Measurements from ENCODE around the gene SLC37A2. TPM values are rescaled to one million over a fixed set of nuclear protein-coding genes. Genes with fewer than 3 reads are reported as not detected.

Gene SLC37A2
- total RNA-seq, 2 donors from 2014 or later, result 1.0 to 1.3 TPM

GRCh38 chr11:125079878-125080530, 16.9 kb downstream of the SLC37A2 start:
- Histone ChIP-seq H3K27ac (ENCODE audit: low read depth, low read length) (no peak overlapping the region), H3K9ac (ENCODE audit: extremely low read depth, low read length, poor library complexity, severe bottlenecking) (no peak overlapping the region), H3K36me3 (ENCODE audit: control insufficient read depth, insufficient read depth, low read length) (no peaks in the 10 kb centered on the region), H3K27me3 (ENCODE audit: control insufficient read depth, insufficient read depth, low read length, poor library complexity, severe bottlenecking) (no peaks in the 10 kb centered on the region), H3K4me1 (ENCODE audit: control insufficient read depth, insufficient read depth, low read length) (no peaks in the 10 kb centered on the region), H3K9me3 (ENCODE audit: control insufficient read depth, low read length) (no peaks in the 10 kb centered on the region), H3K4me3 (ENCODE audit: low read length) (no peak overlapping the region)
- no peaks in the 10 kb centered on the region for H3K36me3 Mint-ChIP-seq (ENCODE audit: low read depth)
- peaks cover 8% of the 10 kb centered on the region for H3K27me3 Mint-ChIP-seq (ENCODE audit: insufficient read depth)
- H3K4me3 Mint-ChIP-seq, result no peak overlapping the region
- H3K27ac Mint-ChIP-seq, result no peak overlapping the region
- no peak for DNase-seq
- TF ChIP-seq CTCF (conservative IDR thresholded peaks at IDR 0.05), result no peak
- 97 to 98% methylated on average over 5 to 12 of the region's 12 CpGs for WGBS, 2 experiments (ENCODE audit: insufficient coverage in 1 of 2, insufficient read length in 1 of 2)
- H3K9me3 Mint-ChIP-seq, result no peaks in the 10 kb centered on the region
- H3K4me1 Mint-ChIP-seq, result peaks cover 2% of the 10 kb centered on the region

GRCh38 chr11:125080531-125080911, 17.4 kb downstream of the SLC37A2 start:
- Histone ChIP-seq H3K9me3 (ENCODE audit: control insufficient read depth, low read length) (no peaks in the 10 kb centered on the region), H3K4me3 (ENCODE audit: low read length) (no peak overlapping the region), H3K27me3 (ENCODE audit: control insufficient read depth, insufficient read depth, low read length, poor library complexity, severe bottlenecking) (no peaks in the 10 kb centered on the region), H3K36me3 (ENCODE audit: control insufficient read depth, insufficient read depth, low read length) (no peaks in the 10 kb centered on the region), H3K4me1 (ENCODE audit: control insufficient read depth, insufficient read depth, low read length) (no peaks in the 10 kb centered on the region), H3K9ac (ENCODE audit: extremely low read depth, low read length, poor library complexity, severe bottlenecking) (no peak overlapping the region), H3K27ac (ENCODE audit: low read depth, low read length) (no peak overlapping the region)
- DNase-seq, result no peak
- peaks cover 2% of the 10 kb centered on the region for H3K4me1 Mint-ChIP-seq
- no peak overlapping the region for H3K4me3 Mint-ChIP-seq
- no peaks in the 10 kb centered on the region for H3K9me3 Mint-ChIP-seq
- peaks cover 8% of the 10 kb centered on the region for H3K27me3 Mint-ChIP-seq (ENCODE audit: insufficient read depth)
- TF ChIP-seq CTCF (conservative IDR thresholded peaks at IDR 0.05), result no peak
- WGBS, 2 experiments (ENCODE audit: insufficient coverage in 1 of 2, insufficient read length in 1 of 2), result 95 to 97% methylated on average over 6 to 11 of the region's 12 CpGs
- H3K27ac Mint-ChIP-seq, result no peak overlapping the region
- H3K36me3 Mint-ChIP-seq (ENCODE audit: low read depth), result no peaks in the 10 kb centered on the region

- Mint-ChIP-seq H3K9me3 (no peaks in the 10 kb centered on the region), H3K36me3 (ENCODE audit: low read depth) (no peaks in the 10 kb centered on the region), H3K27me3 (ENCODE audit: insufficient read depth) (peaks cover 8% of the 10 kb centered on the region), H3K27ac (no peak overlapping the region), H3K4me1 (peaks cover 2% of the 10 kb centered on the region), H3K4me3 (no peak overlapping the region)
- no peaks in the 10 kb centered on the region for H3K27me3 ChIP-seq (ENCODE audit: control insufficient read depth, insufficient read depth, low read length, poor library complexity, severe bottlenecking)
- H3K4me1 ChIP-seq (ENCODE audit: control insufficient read depth, insufficient read depth, low read length), result no peaks in the 10 kb centered on the region
- no peaks in the 10 kb centered on the region for H3K36me3 ChIP-seq (ENCODE audit: control insufficient read depth, insufficient read depth, low read length)
- no peak overlapping the region for H3K9ac ChIP-seq (ENCODE audit: extremely low read depth, low read length, poor library complexity, severe bottlenecking)
- WGBS, 2 experiments (ENCODE audit: insufficient coverage in 1 of 2, insufficient read length in 1 of 2), result 77 to 91% methylated on average over 10 to 14 of the region's 14 CpGs
- H3K27ac ChIP-seq (ENCODE audit: low read depth, low read length), result no peak overlapping the region
- no peak overlapping the region for H3K4me3 ChIP-seq (ENCODE audit: low read length)
- H3K9me3 ChIP-seq (ENCODE audit: control insufficient read depth, low read length), result no peaks in the 10 kb centered on the region
- DNase-seq, result peak; percentile 64
- no peak for TF ChIP-seq CTCF (conservative IDR thresholded peaks at IDR 0.05)
Measured at GRCh38 chr11:125081098-125081798, 18.1 kb downstream of the SLC37A2 start.
